GM04503 (cell line): ENCODE results near the gene RMDN2.
"Not testable (repeated sequence)": the region's sequence is repeated elsewhere in the genome, so short reads cannot be mapped to it uniquely, and the experiment has no call there.

Experiments
- DNase-seq: peaks from one replicate; pipeline ENCODE4 v3.0.0-alpha.2; 2012; ENCODE audit warnings: low read depth

Gene RMDN2

DNA sequence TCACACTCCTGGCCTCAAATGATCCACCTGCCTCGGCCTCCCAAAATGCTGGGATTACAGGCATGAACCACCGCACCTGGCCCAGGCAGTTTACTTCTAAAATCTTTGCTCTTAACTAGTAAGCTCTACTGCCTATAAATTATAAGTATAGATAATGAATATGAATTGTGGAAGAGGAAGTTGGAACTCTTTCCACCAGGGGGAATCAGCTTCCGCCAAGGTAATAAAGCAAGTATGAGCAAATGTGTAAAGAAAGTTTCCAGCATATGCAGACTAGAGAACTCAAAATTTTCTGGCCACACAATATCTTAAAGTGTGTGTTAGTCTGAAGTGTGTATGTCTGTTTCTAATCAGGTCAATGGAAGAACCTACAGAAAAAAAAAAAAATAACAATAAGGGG is 68.1 kb downstream of the RMDN2 start:
- no peak for DNase-seq

DNA sequence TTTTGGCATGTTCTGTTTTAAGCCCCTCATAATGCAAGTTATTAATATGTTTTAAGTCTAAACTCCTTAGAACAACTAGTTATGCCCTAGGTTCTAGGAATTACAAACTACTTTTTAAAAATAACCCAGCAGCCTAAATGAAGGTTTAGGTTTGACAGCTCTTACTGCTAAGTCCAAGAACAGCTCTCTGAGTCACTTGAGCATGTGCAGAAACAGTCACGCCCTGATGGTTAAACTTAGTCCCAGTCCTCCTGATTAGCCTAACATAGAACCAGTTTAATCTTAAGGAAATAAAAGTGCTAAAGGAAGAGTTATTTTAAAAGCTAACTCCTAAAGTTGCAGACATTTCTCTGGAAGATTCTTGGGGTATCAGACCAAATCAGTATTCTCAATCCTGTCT is 72.5 kb downstream of the RMDN2 start:
- DNase-seq = no peak

- DNase-seq = no peak
These were observed 75.6 kb downstream of the RMDN2 start for GRCh38 chr2:38000485-38001222.

DNA sequence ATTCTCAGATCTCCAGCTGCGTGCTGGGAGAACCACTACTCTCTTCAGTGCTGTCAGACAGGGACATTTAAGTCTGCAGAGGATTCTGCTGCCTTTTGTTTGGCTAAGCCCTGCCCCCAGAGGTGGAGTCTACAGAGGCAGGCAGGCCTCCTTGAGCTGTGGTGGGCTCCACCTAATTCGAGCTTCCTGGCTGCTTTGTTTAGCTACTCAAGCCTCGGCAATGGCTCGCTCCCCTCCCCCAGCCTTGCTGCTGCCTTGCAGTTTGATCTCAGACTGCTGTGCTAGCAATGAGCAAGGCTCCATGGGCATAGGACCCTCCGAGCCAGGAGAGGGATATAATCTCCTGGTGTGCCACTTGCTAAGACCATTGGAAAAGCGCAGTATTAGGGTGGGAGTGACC is 85.1 kb downstream of the RMDN2 start:
- not testable (repeated sequence) for DNase-seq

- DNase-seq = no peak
These were observed 85.9 kb downstream of the RMDN2 start for GRCh38 chr2:38010995-38011394.

- DNase-seq = peak; percentile 24
These were observed 88.2 kb downstream of the RMDN2 start for GRCh38 chr2:38013158-38013752.

GRCh38 chr2:38016219-38016618 is 91.1 kb downstream of the RMDN2 start:
- no peak for DNase-seq

DNA sequence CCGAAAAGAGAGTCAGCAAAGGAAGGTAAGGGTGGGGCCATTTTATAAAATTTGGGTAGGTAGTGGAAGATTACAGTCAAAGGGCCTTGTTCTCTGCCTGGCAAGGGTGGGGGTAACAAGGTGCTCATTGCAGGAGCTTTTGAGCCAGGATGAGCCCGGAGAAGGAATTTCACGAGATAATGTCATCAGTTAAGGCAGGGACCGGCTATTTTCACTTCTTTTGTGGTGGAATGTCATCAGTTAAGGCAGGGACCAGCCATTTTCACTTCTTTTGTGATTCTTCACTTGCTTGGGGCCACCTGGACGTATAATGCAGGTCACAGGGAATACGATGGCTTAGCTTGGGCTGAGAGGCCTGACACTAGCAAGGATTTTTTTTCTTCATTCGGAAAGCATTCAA is 92.7 kb downstream of the RMDN2 start:
- no peak for DNase-seq

DNA sequence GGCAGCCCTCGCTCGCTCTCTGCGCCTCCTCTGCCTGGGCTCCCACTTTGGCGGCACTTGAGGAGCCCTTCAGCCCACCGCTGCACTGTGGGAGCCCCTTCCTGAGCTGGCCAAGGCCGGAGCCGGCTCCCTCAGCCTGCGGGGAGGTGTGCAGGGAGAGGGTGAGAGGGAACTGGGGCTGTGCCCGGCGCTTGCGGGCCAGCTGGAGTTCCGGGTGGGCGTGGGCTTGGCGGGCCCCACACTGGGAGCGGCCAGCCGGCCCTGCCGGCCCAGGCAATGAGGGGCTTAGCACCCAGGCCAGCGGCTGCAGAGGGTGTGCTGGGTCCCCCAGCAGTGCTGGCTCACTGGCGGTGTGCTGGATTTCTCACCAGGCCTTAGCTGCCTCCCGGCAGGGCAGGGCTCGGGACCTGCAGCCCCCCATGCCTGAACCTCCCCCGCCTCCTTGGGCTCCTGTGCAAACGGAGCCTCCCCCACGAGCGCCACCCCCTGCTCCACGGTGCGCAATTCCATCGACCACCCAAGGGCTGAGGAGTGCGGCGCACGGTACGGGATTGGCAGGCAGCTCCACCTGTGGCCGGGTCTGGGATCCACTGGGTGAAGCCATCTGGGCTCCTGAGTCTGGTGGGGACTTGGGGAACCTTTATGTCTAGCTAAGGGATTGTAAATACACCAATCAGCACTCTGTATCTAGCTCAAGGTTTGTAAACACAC is 95.4 kb downstream of the RMDN2 start:
- DNase-seq = not testable (repeated sequence)

DNA sequence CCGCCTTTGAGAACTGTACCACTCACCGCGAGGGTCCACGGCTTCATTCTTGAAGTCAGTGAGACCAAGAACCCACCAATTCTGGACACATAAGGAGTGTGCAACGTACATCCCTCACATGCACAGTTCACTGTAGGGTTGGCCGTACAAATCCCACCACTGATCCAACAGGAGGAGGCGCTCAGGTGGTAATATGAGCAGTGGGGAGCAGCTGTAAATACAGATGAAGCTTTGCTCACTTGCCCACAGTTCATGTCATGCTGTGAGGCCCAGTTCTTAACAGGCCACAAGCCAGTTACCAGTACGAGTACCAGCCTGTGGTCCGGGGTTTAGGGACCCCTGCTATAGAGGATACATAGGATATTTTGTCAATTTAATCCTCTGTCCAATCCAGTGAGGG is 96.5 kb downstream of the RMDN2 start:
- DNase-seq = no peak

DNA sequence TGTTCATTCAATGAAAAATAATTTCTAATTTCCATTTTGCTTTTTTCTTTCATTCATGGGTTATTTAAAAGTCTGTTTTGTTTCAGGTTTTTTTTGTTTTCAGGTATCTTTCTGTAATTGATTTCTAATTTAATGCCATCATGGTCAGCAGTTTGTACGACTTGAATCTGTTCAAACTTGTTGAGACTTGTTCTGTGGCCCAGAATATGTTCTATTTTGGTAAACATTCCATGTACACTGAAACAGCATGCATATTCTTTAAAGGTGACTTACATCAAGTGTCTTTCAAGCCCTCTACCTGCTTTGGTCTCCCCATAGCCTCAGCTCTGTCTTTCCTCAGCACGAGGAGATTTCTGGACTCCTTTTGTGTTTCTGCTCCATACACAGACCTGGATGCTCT is 101.8 kb downstream of the RMDN2 start:
- DNase-seq = no peak

DNA sequence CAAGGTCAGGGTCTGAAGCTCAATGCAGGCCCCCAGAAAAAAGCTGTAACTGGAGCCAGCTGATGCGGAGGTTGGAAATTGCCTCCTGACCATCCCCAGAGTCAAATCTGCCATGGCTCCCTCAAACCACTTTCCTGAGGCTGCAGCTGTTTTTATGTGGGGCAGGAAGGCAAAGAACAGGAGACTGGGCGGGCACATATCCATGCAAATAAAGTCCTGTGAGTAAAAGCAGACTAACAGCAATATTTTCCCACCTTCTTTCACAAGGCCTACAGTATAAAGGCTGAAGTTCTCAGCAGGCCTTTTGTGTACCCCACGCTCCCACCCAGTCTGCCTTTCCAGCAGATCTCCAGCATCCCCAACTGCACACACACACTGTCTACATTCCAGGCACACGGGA is 103.7 kb downstream of the RMDN2 start:
- no peak for DNase-seq

GRCh38 chr2:38029512-38029911 is 104.4 kb downstream of the RMDN2 start:
- DNase-seq = no peak

DNA sequence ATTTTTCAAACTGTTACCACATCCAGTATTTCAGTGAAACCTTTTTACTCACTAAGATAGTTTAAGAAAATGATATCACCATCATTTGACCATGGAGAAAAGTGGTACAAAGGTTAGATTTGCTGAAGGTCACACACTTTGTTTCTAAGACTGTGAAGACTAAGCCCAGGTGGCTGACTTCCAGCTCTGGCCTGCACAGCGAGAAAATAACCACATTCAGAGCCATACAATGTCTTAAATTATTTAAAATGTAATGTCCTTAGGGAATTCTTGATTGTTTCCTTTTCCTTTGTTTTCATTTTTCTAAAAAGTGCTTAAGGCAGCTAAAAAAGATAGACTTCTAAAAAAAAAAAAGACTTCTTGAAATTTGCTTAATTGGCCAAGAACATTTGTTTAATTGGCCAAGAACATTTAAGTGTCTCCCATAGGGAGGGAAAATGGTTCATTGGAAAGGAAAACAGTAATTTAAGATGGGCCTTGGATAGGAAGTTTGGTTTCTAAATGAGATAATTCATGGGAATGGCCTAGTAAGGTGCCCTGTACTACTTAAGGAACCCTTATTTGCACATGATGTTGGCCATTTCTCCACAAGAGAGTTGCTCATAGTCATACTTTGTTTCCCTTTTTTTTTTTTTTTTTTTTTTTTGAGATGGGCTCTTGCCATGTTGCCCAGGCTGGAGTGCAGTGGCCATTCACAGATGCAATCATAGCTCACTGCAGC is 105.7 kb downstream of the RMDN2 start:
- DNase-seq = no peak

DNA sequence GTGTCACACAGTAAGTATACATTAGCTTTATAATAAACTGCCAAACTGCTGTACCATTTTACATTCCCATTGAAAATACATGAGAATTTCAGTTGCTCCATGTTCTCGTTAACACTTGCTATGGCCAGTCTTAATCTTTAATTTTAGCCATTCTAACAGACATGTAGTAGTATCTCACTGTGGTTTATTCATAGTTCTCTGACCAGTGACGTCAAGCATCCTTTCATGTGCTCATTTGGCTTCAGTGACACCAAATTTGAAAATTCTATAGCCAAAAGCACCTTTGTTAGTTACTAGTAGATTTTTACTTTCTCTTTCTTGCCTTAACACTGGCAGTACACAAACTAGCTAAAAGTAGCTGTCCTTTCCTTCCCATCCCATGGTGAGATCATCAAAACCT is 107.9 kb downstream of the RMDN2 start:
- DNase-seq = no peak

DNA sequence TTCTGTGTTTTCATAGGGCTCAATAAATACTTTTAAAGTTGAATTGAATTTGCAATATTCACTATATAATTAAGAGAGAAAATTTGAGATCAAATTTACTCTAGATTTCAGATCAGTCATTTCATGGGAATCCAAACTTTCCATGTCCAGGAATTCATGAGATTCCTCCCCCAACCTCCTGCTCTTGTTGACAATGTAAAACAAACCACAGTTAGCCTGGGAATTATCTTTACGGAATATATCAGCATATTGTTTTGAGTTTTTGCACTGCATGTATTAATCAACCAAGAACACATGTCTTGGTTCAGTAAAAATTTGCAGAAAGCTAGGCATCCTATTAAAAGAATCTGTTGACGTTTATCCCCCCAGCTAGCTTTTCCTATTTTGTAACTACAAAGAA is 108.6 kb downstream of the RMDN2 start:
- DNase-seq = no peak

- DNase-seq = no peak
These were observed 110.9 kb downstream of the RMDN2 start for GRCh38 chr2:38035968-38036367.

GRCh38 chr2:38037325-38037724 is 112.2 kb downstream of the RMDN2 start:
- no peak for DNase-seq

DNA sequence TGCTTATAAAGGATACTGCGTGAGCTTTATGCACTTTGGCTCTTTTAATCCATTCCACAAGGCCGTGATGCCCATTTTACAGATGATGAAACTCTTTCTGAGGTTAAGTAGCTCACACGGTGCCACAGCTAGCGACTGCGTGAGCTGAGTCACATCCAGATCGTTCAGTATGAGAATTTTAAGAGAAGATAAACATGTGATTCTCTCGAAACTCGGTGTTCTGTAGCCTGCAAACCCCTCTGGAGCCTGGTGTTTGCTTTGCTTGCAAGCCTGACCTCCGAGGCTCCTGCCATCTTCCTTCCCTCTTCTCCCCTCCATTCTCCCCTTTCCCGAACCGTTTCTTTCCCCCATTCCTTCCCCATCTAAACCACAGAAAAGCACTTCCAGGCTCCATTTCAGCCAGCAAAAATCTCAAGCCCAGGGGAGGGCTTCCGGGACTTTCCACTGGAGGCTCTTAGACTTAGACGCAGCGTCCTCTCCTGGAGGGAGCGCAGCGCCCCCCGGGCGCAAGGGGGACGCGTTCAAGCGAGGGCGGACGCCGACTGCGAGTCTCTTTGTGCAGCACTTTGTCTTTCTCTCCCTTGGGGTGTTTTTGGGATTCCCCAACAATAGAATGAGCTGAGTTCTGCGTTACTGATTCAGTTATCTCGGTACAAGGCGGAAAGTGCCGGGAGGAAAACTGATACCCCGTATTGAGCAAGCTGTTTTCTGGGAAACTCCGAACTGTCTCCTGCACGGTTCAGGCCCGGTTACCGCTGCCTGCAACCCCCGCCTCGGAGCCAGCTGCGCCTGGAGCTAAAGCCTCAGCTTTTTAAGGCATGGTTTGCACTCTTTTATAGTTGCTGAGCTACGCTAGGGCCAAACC is 112.9 kb downstream of the RMDN2 start:
- DNase-seq = peak; percentile 13

GRCh38 chr2:38038682-38039081 is 113.6 kb downstream of the RMDN2 start:
- DNase-seq = no peak

DNA sequence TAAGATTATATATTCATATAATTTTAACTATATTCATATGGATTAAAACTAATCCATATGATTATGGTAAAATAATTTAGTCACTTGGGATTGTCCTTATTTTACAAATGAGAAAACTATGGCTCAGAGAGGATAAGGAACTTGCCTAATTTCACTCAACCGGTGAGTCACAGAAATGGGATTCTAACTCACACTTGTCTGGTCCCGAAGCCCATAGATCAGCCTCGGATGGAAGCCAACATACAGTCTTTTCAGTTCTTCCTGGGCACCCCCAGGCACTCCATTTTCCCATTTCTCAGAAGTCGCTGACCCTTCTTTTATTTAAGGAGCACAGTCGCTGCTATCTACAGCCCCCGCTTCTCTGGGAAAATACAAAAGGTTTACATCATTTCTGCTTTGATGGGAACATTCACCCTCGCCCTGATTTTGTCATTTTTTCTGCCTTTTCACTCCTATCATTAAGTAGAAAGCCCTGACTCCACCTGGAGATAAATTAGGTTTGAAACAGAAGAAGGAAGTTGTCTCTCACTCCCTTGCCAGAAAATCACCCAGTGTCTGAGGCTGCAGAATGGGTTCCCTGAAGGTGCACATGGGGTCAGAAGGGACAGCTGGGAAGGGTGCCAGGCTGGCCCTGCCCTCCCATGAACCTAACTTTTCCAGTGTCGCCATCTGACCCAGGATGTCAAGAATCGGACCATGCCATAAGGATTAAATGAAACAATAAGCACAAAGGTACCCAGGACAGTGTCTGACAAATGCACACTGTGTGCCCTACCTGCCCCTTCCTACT is 114.2 kb downstream of the RMDN2 start:
- no peak for DNase-seq
